GM18870 (cell line): ENCODE data around the gene PUDP.

ENCODE experiments used
- ATAC-seq: cut with Tn5 transposase; IDR thresholded peaks from one replicate; pipeline ENCODE4 v1.9.1; 2021; ENCODE audit warnings: moderate library complexity; ENCODE audit not compliant: unreplicated experiment

Gene PUDP

DNA sequence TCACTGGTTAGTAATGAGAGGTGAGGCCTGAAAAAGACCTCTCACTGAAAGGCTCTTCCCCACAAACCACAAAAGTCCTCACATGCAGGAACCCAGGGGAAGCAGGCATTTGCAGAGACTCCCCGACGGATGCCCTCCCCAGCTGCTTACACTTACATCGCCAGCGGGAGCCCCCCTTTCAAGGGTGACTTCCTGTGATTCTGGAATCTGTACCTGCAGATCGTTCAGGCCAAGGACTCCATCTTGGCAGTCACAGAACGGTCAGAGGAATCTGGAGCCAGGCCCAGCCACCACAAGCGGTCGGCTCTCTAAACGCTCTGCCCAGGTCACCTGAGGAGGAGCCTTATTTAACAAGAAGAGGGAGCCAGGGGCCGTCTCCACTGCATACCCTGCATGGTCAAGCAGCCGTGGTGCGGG is 71.7 kb downstream of the PUDP start:
- ATAC-seq = no peak

DNA sequence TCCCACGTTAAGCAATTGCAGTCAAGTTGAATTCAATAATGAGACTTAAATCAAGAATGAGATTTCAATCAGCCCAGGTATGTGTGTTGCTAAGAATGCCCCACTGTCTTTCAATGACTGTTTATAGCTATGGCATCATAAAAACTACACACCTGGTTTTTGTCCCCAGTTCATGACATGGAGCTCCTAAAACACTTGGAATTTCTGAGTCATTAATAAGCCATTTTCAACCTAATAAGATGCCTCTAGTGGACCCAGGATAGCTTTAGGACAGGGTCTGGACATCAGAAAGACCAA is 73.1 kb downstream of the PUDP start:
- no peak for ATAC-seq

DNA sequence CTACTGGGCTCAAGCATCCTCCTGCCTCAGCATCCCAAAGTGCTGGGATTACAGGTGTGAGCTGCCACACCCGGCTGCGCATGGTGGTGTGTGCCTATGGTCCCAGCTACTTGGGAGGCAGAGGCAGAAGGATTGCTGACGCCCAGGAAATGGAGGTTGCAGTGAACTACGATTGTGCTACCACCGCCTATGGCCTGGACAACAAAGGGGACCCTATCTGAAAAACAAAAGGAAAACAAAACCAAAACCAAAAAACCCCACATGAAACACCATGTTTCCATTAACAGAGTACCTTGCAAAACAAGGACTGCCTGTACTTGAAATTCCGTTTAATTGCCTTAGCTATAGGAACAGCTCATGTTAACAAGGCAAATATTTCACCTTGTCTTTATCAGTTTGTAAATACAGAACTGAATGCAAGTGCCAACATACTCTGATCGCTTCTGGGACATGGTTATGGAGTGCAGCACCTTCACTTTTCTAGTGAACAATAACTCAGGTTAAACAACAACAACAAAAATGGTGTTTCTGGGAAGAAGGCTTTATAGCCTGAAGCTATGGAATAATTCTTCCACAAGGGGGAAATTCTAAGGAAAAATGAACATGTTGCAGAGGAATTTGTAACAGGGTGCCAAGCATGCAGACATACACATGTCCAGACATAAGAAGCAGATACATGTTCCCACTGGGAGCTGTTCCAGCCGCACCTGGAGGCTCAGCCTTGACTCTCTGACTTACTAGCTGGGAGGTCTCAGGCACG is 73.6 kb downstream of the PUDP start:
- ATAC-seq = no peak

DNA sequence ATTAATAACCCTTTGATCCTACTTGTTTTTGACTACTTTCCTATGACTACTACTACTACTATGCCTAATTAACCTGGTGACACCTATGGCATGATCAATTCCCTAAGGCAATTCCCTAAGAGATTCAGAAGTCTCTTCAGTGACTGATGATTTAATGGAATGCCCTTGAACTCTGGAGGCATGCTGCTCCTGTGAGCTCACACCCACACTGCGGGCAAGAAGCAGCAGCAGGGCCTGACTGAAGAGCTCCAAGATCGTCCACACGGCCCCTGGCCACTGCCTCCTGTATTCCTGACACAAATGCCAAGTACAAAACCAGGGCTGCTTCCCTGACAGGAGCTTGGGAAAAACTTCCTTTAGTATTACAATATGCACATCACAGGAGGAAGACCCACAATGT is 74.6 kb downstream of the PUDP start:
- no peak for ATAC-seq

DNA sequence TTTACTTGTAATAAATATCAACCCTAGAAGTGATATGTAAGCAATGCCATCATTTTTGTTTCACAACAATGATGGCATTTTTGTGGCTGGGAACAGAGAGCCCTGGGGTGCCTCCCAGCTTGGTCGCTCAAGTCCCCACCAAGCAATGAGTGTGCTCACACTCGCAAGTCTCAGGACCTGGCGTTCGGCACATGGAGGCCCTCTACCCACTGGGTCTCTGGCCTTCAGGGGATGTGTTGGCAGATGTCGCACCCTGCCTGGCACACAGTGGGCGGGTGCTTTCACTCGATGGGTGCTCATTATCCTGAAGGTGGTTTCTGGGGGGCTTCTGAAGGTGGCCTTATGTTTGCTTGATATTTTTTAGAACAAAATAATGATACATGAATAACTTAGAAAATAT is 75.1 kb downstream of the PUDP start:
- ATAC-seq = no peak

DNA sequence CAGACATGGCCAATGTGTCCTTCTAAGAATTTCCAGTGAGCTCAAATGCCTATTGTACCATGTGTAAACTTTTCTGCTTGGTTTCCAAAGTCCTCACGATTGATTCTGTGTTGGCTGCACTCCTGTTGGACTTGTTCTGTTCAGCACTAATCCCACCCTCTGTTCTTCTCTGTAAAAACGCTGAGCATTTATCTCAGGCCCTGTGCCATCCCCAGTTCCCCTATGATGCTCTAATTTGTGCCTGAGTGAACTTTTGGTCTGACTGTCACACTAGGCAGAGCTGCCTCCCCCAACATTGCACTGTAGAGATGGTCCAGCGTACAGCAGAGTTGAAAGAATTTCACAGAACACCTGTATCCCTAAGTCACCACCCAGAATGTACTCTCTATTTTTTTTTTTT is 76.6 kb downstream of the PUDP start:
- no peak for ATAC-seq

DNA sequence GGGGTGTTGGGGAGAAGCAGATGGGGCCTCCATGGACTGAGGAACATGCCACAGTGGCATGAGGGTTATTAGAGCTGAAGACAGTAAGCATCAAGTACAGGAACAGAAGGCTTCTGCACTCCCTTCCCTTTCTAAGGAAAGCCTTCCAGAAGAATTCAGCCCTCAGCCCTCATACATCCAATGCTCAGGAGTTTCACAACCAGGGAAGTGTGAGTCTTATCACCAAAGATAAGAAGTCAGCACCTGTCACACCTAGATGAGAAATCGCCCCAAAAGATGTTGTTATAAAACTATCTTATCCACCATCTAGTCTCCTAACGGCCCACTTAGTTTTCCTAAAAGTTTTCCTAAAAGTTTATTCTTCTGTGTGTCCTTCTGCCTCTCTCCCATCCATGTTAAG is 78.4 kb downstream of the PUDP start:
- no peak for ATAC-seq

DNA sequence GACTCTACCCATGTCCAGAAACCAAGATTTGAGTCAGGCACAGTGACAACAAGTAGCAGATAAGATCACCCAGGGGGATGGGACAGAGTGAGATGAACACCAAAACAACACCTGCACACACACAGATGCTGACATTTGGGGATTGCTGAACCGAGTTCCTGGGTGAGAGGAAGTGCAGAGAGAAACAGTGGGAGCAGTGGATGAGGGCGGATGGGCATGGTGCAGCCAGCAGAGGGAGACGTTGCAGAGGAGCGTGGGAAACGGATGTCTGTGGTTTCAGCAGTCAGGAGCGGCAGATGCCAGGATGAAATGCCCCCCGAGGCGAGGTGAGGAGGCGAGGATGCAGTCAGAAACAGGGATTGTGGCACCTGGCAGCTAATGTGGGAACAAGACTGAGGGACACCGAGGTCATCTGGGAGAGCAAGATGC is 79.0 kb downstream of the PUDP start:
- ATAC-seq = no peak

DNA sequence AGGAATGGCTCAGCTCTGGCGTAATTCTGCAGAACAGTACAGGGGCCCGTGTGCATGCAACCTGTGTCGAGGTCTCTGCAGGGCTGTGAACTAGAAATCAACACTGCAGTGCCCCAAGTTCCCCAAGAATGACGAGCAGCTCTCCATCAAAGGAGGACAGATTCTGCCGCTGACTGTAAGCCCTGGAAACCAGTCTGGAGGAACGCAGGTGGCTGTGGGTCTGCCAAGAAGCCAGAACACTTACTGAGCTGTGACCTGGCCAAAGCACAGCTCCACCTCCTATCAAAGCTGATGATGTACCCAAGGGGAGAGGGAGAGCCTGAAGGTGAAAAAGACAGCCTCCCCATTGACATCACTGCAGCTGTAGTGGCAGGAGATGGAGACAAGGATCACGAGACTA is 80.7 kb downstream of the PUDP start:
- no peak for ATAC-seq

DNA sequence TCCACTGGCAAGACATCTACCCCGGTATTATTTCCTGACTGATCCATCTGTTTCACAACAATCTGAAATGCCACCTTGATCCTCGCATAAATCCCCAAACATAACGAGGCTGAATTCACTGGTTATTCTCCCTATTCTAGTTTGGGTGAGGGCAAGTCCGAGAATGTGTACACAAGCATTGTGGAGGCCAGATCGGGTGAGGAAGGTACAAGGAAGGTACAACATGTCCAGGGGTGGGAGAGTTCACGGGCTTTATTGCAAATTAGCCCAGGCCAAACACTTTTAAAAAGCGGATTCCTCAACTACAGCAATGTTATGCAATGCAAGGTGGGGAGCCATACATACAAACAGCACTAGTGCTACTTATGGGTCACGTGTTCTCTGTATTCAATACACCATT is 82.5 kb downstream of the PUDP start:
- ATAC-seq = no peak

DNA sequence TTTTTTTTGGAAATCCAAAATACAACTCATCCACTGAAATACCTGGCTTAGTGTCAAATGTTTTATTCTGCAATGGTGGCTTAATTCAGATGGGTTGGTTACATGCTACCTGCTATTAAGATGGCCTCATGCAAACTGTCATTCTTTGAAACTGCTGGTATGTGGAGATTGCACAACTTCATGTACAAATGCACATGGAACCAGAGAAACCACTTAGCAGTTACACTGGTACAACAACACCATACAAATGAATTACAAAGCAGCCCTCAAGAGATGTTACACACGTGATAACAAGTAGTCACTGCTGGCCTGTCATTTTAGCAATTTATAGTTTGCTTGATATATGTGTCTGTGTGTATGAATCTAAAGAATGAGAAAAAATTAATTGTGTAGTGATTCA is 85.0 kb downstream of the PUDP start:
- ATAC-seq = no peak

DNA sequence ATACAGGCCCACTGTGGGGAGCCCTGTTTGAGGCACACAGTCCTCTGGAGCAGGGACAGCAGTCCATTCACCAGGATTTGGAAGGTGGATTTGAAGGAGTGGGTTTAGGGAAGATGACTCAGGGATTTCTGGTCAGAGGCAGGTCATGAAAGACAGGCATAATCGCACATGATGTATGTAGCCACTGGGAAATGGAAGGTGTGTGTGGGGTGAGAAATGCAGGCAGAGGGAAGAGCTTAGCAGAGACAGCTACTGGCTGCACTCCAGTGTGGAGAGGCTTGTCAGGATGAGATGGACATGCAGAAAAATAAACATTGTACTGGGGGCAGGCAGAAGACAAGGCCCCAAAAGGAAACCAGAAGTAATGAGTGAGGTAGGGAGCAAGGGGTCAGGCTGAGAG is 85.7 kb downstream of the PUDP start:
- no peak for ATAC-seq

DNA sequence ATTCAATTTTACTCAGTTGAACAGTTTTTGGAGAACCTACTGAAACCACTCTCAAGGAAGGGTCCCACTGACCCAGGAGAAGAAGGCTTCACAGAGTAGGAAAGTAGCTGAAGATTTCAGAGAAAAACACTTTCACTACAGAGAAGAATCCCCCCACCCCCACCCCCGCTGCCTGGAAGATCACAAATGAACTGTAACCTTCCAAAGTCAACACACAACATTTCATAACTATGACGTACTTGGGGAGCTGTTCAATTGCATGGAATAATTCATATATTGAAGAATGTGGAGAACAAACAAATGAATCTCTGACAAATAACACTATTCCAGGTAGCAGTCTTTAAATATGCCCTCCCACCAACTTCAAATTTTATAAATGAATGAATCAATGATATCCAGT is 86.5 kb downstream of the PUDP start:
- ATAC-seq = no peak

DNA sequence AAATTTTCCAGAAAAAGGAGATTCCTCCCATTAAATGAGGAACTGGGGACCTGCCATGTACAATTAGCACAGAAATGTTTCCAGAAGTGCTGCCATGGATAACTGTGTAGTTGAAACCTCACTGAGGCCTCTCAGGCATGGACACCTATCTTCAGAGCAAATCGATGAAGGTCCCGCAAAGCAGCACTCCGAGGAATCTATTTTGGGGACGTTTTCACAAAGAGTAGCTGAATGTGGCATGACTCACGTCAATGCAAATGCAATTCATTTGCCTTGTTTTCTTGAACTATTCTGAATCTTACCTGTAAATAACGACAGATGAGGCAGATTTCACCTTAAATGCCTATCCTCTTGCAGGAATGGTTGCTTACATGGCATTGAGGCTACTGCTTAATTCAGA is 87.5 kb downstream of the PUDP start:
- no peak for ATAC-seq

DNA sequence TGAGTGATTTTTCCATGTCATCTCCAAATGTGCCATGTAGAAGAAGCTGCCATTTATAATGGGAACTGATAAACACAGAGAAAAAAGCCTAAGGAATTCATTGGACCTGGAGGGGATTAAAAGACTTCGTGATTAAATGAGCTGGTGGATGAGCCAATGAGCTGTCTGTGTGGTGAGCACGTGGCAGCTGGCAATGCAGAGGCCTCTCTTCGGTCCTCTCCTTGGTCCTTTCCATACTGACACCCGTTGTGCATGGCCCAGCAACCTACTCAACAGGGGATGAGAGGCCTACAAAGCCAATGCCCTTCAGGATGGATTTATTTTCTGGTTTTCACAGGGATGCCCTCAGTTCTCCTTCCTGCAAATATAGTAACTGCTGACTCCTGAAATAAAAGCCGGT is 88.1 kb downstream of the PUDP start:
- no peak for ATAC-seq

DNA sequence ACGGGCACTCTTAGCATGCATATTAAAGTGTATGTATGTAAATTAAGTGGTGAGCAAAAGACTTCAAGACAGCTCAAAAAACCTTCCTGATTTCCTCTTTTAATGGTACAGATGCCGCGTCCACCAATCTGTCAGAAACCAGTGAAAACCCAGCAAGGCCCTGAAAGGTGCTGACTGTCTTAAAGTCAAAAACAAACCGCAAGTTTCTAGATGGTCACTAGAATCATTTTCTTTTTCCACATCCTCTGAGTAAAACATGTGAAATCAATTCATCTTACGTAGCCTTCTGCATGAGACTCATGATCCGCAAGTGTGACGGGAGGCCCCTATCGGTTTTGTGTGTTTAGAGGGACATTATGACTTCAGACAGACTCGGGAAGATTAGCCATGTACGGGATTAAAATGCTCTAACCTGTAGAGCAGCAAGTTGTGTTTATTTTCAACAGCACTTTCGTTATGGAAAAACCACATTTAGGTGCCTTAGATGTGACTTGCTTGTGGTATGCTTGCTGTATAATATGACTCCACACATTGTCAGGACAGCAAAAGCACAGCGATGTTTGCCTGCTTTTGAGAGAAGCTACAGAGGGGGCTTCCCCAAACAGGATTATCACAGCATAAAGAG is 88.6 kb downstream of the PUDP start:
- ATAC-seq = peak; percentile 99

DNA sequence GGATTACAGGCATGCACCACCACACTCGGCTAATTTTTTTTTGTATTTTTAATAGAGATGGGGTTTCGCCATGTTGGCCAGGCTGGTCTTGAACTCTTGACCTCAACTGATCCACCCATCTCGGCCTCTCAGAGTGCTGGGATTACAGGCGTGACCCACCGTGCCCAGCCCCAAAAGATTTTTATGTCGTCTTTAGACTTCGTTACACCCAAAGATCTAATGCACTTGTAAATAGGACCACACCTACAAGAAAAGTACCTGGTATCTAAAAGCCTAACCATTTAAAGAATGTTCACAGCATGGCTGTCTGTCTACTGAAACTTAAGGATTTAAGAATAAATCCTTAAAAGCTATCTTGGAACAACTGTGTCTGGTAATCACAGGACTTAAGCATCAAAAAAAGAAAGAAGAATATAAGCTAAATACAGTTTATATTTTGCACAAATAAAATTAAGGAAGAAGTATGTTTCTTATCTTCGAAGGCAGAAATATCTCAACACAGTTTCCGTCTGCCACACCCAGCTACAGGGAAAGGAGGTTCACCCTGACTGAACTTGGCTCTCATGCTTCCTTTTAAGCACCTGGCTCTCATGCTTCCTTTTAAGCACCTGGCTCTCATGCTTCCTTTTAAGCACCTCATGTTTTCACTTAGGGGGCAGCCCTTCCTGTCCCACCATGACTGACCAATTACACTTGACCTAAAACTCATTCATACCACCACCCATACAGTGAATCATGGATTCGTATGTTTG is 92.4 kb downstream of the PUDP start:
- ATAC-seq = no peak

DNA sequence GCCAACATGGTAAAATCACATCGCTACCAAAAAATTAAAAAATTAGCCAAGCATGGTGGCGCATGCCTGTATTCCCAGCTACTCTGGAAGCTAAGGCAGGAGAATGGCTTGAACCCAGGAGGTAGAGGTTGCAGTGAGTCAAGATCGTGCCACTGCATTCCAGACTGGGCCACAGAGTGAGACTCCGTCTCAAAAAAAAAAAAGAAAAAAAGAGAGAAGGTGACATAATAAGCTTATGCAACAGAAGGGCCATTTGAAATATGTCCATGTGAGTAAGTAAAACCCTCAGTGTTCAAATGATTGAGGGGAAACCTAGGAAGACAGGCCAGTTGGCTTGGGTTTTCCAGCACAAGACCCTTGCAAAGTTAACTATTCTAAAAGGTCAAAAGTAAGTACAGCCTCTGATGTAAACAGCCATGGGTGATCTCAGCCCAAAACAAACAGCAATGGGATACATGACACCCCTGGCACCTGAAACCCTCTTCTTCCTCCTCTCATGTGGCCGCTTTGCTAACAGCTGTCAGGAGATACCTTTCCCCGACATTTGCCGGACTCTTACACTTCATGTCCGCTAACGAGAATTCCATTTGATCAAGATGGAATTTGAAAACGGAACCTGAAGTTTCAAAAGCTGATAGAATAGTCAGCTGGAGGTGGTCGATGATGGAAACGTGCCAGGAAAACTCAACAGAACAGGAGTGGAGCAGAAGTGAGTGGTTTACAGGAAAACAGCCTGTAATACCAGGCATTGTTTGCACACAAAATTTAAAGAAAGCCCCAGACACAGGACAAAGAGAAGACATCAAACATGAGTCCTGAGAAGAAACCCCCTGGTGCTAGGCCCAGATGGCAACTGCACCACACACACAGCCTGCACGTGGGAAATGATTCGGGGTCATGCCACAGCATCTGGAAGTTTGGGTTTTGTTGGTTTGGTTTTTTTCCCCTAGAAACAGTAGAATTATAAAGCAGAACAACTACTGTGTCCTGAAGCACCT is 93.4 kb downstream of the PUDP start:
- no peak for ATAC-seq

DNA sequence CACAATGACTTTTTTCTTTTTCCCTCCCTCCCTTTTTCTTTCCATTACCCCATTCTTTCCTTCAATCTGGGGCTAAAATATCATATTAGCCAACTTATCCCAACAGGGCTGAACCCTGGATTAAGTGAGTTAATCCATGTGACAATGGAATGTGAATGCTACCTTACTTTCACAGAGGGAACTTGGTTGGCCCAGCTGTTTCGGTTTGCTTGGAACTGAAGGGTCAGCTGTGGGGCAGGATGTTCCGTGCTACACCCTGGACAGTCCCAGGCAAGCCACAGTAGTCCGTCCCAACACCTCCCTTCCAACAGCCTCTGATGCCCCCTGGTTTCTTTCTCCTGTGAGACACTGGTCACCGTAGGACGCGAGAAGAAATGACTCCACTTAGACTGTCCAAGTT is 95.4 kb downstream of the PUDP start:
- ATAC-seq = no peak

DNA sequence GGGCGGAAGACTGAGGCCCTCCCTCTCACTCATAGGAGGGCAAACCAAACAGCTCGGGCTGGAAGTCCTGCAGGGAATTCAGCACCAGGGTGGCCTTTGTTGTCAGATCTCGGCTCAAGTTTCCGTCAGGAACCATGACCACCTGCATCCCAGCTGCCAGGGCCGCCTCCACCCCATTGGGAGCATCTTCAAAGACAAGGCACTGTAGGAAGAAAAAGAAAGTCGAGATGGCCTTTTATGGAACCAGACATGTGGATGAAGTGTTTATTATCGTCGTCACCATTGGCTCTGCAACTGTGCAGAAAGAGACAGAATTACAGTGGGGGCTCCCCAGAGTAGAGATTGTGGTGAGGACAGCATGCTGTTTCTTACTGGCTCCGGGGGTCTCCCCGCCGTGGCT is 97.7 kb downstream of the PUDP start:
- no peak for ATAC-seq

DNA sequence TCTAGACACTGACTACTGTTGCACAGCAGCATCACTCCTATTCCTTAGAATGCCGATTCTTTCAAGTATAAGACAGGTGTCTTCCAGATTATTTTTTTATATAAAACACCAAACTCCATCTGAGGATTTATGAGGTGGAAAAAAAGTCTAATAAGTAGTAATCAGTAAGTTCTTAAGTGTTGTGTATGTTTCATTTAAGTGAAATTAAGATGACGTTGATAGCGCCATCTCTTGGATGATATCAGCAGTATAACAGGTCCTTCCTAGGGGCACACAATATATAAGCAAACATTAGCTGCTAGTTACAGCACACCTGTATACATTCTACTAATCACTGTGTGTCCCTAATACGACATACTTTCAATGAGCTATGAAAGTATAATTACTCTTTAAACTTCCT is 100.0 kb downstream of the PUDP start:
- no peak for ATAC-seq
